ENCODE results near the gene RGMA.

DNA sequence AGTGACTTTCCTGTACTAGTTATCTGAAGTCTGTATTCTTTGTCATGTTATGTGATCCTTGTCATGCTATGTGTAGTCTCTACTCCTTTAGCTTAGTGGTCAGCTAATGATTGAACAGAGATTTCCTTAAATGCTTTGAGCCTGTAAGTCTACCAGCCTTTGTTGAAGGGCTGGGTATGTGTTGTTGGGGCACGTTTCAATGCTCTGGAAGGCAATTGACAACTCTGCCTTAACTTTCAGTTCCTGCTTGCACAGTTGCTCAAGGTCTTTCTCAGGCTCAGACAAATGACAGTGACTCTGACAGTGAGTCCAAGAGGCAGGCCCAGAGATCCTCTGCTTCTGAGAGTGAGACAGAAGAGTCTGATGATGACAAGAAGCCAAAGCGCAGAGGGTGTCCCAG, 99.5 kb downstream of the RGMA start:
- no peak for TF ChIP-seq ZNF274 (IDR thresholded peaks at IDR 0.05; ENCODE audit: borderline replicate concordance, extremely low read depth, low read length)
- TF ChIP-seq, protein P1, sequence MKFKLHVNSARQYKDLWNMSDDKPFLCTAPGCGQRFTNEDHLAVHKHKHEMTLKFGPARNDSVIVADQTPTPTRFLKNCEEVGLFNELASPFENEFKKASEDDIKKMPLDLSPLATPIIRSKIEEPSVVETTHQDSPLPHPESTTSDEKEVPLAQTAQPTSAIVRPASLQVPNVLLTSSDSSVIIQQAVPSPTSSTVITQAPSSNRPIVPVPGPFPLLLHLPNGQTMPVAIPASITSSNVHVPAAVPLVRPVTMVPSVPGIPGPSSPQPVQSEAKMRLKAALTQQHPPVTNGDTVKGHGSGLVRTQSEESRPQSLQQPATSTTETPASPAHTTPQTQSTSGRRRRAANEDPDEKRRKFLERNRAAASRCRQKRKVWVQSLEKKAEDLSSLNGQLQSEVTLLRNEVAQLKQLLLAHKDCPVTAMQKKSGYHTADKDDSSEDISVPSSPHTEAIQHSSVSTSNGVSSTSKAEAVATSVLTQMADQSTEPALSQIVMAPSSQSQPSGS (IDR thresholded peaks at IDR 0.05; ENCODE audit: low read length): no peak
- no peak for TF ChIP-seq PHF8 (conservative IDR thresholded peaks at IDR 0.05; ENCODE audit: low read depth, low read length)
- TF ChIP-seq, protein P2, sequence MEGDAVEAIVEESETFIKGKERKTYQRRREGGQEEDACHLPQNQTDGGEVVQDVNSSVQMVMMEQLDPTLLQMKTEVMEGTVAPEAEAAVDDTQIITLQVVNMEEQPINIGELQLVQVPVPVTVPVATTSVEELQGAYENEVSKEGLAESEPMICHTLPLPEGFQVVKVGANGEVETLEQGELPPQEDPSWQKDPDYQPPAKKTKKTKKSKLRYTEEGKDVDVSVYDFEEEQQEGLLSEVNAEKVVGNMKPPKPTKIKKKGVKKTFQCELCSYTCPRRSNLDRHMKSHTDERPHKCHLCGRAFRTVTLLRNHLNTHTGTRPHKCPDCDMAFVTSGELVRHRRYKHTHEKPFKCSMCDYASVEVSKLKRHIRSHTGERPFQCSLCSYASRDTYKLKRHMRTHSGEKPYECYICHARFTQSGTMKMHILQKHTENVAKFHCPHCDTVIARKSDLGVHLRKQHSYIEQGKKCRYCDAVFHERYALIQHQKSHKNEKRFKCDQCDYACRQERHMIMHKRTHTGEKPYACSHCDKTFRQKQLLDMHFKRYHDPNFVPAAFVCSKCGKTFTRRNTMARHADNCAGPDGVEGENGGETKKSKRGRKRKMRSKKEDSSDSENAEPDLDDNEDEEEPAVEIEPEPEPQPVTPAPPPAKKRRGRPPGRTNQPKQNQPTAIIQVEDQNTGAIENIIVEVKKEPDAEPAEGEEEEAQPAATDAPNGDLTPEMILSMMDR (IDR thresholded peaks at IDR 0.05; ENCODE audit: control extremely low read depth in 1 of 3, insufficient read depth in 1 of 3, low read depth in 1 of 3, low read length in 3 of 3): no peak
- TF ChIP-seq TBP (IDR thresholded peaks at IDR 0.05; ENCODE audit: low read depth, low read length): no peak
- no peak for TF ChIP-seq EP300 (IDR thresholded peaks at IDR 0.05; ENCODE audit: borderline replicate concordance in 1 of 2, low read depth in 2 of 2, low read length in 2 of 2)
- TF ChIP-seq, protein P3, sequence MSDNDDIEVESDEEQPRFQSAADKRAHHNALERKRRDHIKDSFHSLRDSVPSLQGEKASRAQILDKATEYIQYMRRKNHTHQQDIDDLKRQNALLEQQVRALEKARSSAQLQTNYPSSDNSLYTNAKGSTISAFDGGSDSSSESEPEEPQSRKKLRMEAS (IDR thresholded peaks at IDR 0.05): no peak
- TF ChIP-seq RBBP5 (IDR thresholded peaks at IDR 0.05; ENCODE audit: borderline replicate concordance, low read depth, low read length): no peak
- no peak for TF ChIP-seq CREB1 (IDR thresholded peaks at IDR 0.05)
- TF ChIP-seq, protein P4, sequence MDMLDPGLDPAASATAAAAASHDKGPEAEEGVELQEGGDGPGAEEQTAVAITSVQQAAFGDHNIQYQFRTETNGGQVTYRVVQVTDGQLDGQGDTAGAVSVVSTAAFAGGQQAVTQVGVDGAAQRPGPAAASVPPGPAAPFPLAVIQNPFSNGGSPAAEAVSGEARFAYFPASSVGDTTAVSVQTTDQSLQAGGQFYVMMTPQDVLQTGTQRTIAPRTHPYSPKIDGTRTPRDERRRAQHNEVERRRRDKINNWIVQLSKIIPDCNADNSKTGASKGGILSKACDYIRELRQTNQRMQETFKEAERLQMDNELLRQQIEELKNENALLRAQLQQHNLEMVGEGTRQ (IDR thresholded peaks at IDR 0.05; ENCODE audit: low read length): no peak
- TF ChIP-seq EZH2 (IDR thresholded peaks at IDR 0.05; ENCODE audit: low read depth, low read length, severe bottlenecking): no peak

Measured in H1 (cell line).